Mesendoderm (in vitro differentiated cells): ENCODE data around the gene WDR49.

Experiments used
- DNase-seq: peaks from one replicate; pipeline ENCODE4 v3.0.0; 2013
- H2AK5ac ChIP-seq: 2 replicates; pipeline ENCODE4 v1.6.1; 2013; ENCODE audit warnings: low read length, inconsistent platforms
- H2BK120ac ChIP-seq: 2 replicates; pipeline ENCODE4 v1.6.1; 2013; ENCODE audit warnings: low read depth, mild to moderate bottlenecking, low read length, moderate library complexity, mixed read lengths
- H2BK15ac ChIP-seq: replicated peaks from 2 replicates; pipeline ENCODE4 v1.6.1; 2013; ENCODE audit warnings: low read depth, mild to moderate bottlenecking, moderate library complexity
- H2BK5ac ChIP-seq: 2 replicates; pipeline ENCODE4 v1.6.1; 2013; ENCODE audit warnings: low read length, inconsistent platforms
- H3K18ac ChIP-seq: 2 replicates; pipeline ENCODE4 v1.6.1; 2013; ENCODE audit warnings: mild to moderate bottlenecking, low read length, mixed read lengths
- H3K23ac ChIP-seq: one replicate; pipeline ENCODE4 v1.6.1; 2013; ENCODE audit warnings: low read length
- H3K27ac ChIP-seq: 2 replicates; pipeline ENCODE4 v1.5.1; 2013; ENCODE audit warnings: low read depth, mild to moderate bottlenecking, inconsistent platforms, low read length, moderate library complexity
- H3K27me3 ChIP-seq: 2 replicates; pipeline ENCODE4 v1.6.1; 2013; ENCODE audit warnings: low read length, control low read depth, mild to moderate bottlenecking, inconsistent platforms; ENCODE audit not compliant: insufficient read depth, poor library complexity
- H3K36me3 ChIP-seq: 2 replicates; pipeline ENCODE4 v1.6.1; 2013; ENCODE audit warnings: low read length, inconsistent platforms; ENCODE audit not compliant: control insufficient read depth, insufficient read depth
- H3K4ac ChIP-seq: one replicate; pipeline ENCODE4 v1.6.1; 2013; ENCODE audit warnings: low read depth, mild to moderate bottlenecking, low read length, moderate library complexity
- H3K4me1 ChIP-seq: 2 replicates; pipeline ENCODE4 v1.6.1; 2013; ENCODE audit warnings: low read depth, low read length, inconsistent platforms; ENCODE audit not compliant: control insufficient read depth
- H3K4me2 ChIP-seq: 2 replicates; pipeline ENCODE4 v1.6.1; 2013; ENCODE audit warnings: low read length
- H3K4me3 ChIP-seq: 2 replicates; pipeline ENCODE4 v1.5.1; 2013; ENCODE audit warnings: mild to moderate bottlenecking, low read length
- H3K56ac ChIP-seq: one replicate; pipeline ENCODE4 v1.6.1; 2013; ENCODE audit warnings: low read length
- H3K79me1 ChIP-seq: 2 replicates; pipeline ENCODE4 v1.6.1; 2013; ENCODE audit warnings: low read length, inconsistent platforms
- H3K79me2 ChIP-seq: 2 replicates; pipeline ENCODE4 v1.6.1; 2013; ENCODE audit warnings: mild to moderate bottlenecking, low read length; ENCODE audit not compliant: control insufficient read depth, insufficient read depth
- H3K9ac ChIP-seq: 2 replicates; pipeline ENCODE4 v1.6.1; 2013; ENCODE audit warnings: low read length, inconsistent platforms
- H4K5ac ChIP-seq: one replicate; pipeline ENCODE4 v1.6.1; 2013; ENCODE audit warnings: low read length
- H4K8ac ChIP-seq: one replicate; pipeline ENCODE4 v1.6.1; 2013; ENCODE audit warnings: low read depth, mild to moderate bottlenecking, control low read depth, low read length, moderate library complexity
- WGBS: extraction: QIAGEN DNeasy Blood & Tissue Kit; methylation state at CpG from one replicate; pipeline ENCODE4 v1.1.7; 2013; ENCODE audit warnings: low lambda C conversion rate, missing lambda C conversion rate; ENCODE audit not compliant: insufficient coverage; ENCODE audit errors: extremely low coverage; 5-methylcytosine and 5-hydroxymethylcytosine counted together

WDR49 gene

GRCh38 chr3:167587651-167588050 is 66.1 kb downstream of the WDR49 start:
- Histone ChIP-seq H2BK5ac (no peak overlapping the region), H3K56ac (no peak overlapping the region), H3K4me1 (no peaks in the 10 kb centered on the region), H3K9ac (no peak overlapping the region), H3K36me3 (no peaks in the 10 kb centered on the region), H2AK5ac (no peak overlapping the region), H2BK15ac (no peak overlapping the region), H3K4me3 (no peak overlapping the region), H3K79me2 (no peaks in the 10 kb centered on the region), H3K4me2 (no peak overlapping the region), H3K23ac (no peak overlapping the region), H2BK120ac (no peak overlapping the region), H3K4ac (no peak overlapping the region), H3K27me3 (no peaks in the 10 kb centered on the region), H3K27ac (no peak overlapping the region), H3K79me1 (no peaks in the 10 kb centered on the region), H4K8ac (no peak overlapping the region), H4K5ac (no peak overlapping the region), H3K18ac (no peak overlapping the region)
- no CpG with 5 or more reads among the region's 3 CpGs for WGBS
- DNase-seq: no peak

GRCh38 chr3:167575000-167575600 is 78.6 kb downstream of the WDR49 start:
- Histone ChIP-seq H3K36me3 (no peaks in the 10 kb centered on the region), H2AK5ac (no peak overlapping the region), H2BK5ac (no peak overlapping the region), H3K23ac (no peak overlapping the region), H3K18ac (no peak overlapping the region), H2BK120ac (no peak overlapping the region), H3K27ac (no peak overlapping the region), H3K4ac (no peak overlapping the region), H3K27me3 (no peaks in the 10 kb centered on the region), H4K8ac (no peak overlapping the region), H3K4me1 (no peaks in the 10 kb centered on the region), H2BK15ac (no peak overlapping the region), H4K5ac (no peak overlapping the region), H3K4me2 (no peak overlapping the region), H3K79me2 (no peaks in the 10 kb centered on the region), H3K4me3 (no peak overlapping the region), H3K9ac (no peak overlapping the region), H3K79me1 (no peaks in the 10 kb centered on the region), H3K56ac (no peak overlapping the region)
- DNase-seq: peak; percentile 28
- no CpG with 5 or more reads among the region's 7 CpGs for WGBS

DNA sequence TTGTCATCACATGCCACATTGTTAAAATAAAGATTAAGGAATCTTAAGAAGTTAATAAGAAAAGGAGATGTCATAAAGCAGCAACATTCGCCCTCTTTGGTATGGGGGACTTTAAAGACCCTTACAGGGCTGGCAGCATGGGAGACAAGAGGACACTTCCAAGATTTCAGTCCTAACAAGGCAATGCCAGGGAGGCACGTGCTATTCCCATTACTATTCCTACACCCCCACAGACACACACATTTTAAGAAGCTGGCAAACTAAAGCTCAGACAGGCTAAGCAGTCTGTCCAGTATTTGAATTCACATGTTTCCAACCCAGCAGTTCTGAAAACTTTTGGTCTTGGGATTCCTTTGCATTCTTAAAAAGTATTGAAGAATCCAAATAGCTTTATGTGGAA is 80.8 kb downstream of the WDR49 start:
- Histone ChIP-seq H3K36me3 (no peaks in the 10 kb centered on the region), H3K4me2 (no peak overlapping the region), H2BK120ac (no peak overlapping the region), H3K27me3 (no peaks in the 10 kb centered on the region), H2BK15ac (no peak overlapping the region), H3K23ac (no peak overlapping the region), H3K9ac (no peak overlapping the region), H3K79me1 (no peaks in the 10 kb centered on the region), H3K79me2 (no peaks in the 10 kb centered on the region), H3K18ac (no peak overlapping the region), H4K5ac (no peak overlapping the region), H2AK5ac (no peak overlapping the region), H3K4ac (no peak overlapping the region), H4K8ac (no peak overlapping the region), H2BK5ac (no peak overlapping the region), H3K56ac (no peak overlapping the region), H3K4me3 (no peak overlapping the region), H3K4me1 (no peaks in the 10 kb centered on the region), H3K27ac (no peak overlapping the region)
- no peak for DNase-seq
- WGBS: no CpG with 5 or more reads among the region's 2 CpGs

DNA sequence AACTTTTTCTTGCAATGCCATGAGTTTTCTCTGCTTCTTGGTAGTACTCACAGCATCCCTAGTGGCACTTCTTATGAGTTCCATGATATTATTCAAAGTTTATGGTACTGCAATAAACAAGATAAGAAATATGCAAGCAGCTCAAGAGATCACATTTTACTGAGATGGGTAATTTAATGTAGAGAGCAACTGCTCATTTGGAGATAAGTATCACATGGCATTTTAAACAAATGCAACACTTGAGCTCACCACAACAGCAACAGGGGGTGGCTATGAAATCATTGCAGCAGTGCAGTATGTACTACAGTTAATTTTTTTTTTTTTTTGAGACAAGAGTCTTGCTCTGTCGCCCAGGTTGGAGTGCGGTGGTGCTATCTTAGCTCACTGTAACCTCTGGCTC is 85.1 kb downstream of the WDR49 start:
- Histone ChIP-seq H3K27ac (no peak overlapping the region), H3K79me2 (no peaks in the 10 kb centered on the region), H4K8ac (no peak overlapping the region), H2BK15ac (no peak overlapping the region), H3K4me2 (no peak overlapping the region), H3K4ac (no peak overlapping the region), H3K4me3 (no peak overlapping the region), H2BK5ac (no peak overlapping the region), H3K23ac (no peak overlapping the region), H3K18ac (no peak overlapping the region), H3K36me3 (no peaks in the 10 kb centered on the region), H3K79me1 (no peaks in the 10 kb centered on the region), H2AK5ac (no peak overlapping the region), H4K5ac (no peak overlapping the region), H3K27me3 (no peaks in the 10 kb centered on the region), H3K4me1 (no peaks in the 10 kb centered on the region), H2BK120ac (no peak overlapping the region), H3K9ac (no peak overlapping the region), H3K56ac (no peak overlapping the region)
- WGBS: no CpG with 5 or more reads among the region's 2 CpGs
- no peak for DNase-seq

GRCh38 chr3:167565489-167565888 is 88.3 kb downstream of the WDR49 start:
- Histone ChIP-seq H3K4me2 (no peak overlapping the region), H3K56ac (no peak overlapping the region), H3K27ac (no peak overlapping the region), H3K23ac (no peak overlapping the region), H3K79me1 (no peaks in the 10 kb centered on the region), H2AK5ac (no peak overlapping the region), H3K4me3 (no peak overlapping the region), H3K79me2 (no peaks in the 10 kb centered on the region), H3K36me3 (no peaks in the 10 kb centered on the region), H2BK120ac (no peak overlapping the region), H3K27me3 (no peaks in the 10 kb centered on the region), H4K5ac (no peak overlapping the region), H3K18ac (no peak overlapping the region), H3K9ac (no peak overlapping the region), H4K8ac (no peak overlapping the region), H2BK5ac (no peak overlapping the region), H2BK15ac (no peak overlapping the region), H3K4me1 (no peaks in the 10 kb centered on the region), H3K4ac (no peak overlapping the region)
- no peak for DNase-seq
- no CpG with 5 or more reads among the region's 1 CpG for WGBS

DNA sequence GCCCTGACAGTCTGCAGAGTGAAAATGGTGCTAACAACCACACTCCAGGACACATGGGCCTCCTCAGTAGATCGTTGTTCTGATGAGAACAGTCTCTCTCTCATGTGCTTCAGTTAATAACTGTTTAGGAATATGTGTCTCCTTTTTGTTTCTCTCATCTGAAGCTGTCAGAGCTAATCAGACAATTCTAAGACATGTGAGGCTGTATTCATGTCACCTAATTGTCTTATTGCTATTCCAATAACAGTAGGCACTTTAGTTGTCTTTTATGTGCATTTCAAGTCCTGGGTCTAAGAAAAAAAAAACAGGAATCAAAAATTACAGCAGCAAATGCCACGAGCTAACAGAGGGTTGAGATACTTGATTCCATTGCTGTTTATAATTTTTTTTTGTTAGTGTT is 89.1 kb downstream of the WDR49 start:
- Histone ChIP-seq H4K5ac (no peak overlapping the region), H2BK5ac (no peak overlapping the region), H3K9ac (no peak overlapping the region), H3K4me1 (no peaks in the 10 kb centered on the region), H3K27me3 (no peaks in the 10 kb centered on the region), H3K79me2 (no peaks in the 10 kb centered on the region), H2BK15ac (no peak overlapping the region), H3K36me3 (no peaks in the 10 kb centered on the region), H3K18ac (no peak overlapping the region), H3K27ac (no peak overlapping the region), H3K4ac (no peak overlapping the region), H4K8ac (no peak overlapping the region), H3K4me2 (no peak overlapping the region), H2AK5ac (no peak overlapping the region), H3K4me3 (no peak overlapping the region), H2BK120ac (no peak overlapping the region), H3K23ac (no peak overlapping the region), H3K79me1 (no peaks in the 10 kb centered on the region), H3K56ac (no peak overlapping the region)
- no peak for DNase-seq
- no CpG with 5 or more reads among the region's 2 CpGs for WGBS
